A549 (cell line): ENCODE results near the gene XPC.

Experiments
- CBX2 ChIP-seq: fragments of 200-600 bp; sonication (generic); IDR thresholded peaks from 2 replicates; pipeline ENCODE4 v1.6.1; 2016; ENCODE audit warnings: low read depth, mild to moderate bottlenecking, borderline replicate concordance
- CBX8 ChIP-seq: fragments of 200-600 bp; sonication (generic); IDR thresholded peaks from 2 replicates; pipeline ENCODE4 v1.6.1; 2016
- CHD2 ChIP-seq: fragments of 150-350 bp; IDR thresholded peaks from 2 replicates; pipeline ENCODE4 v1.6.1; 2014; ENCODE audit warnings: low read length; ENCODE audit not compliant: partially characterized antibody
- EP300 ChIP-seq, 2 experiments: fragments of >200 bp; sonication (Bioruptor Twin); formaldehyde crosslinking; IDR thresholded peaks; 2 replicates in 1 of 2; 3 replicates in 1 of 2; pipeline ENCODE4 v1.6.1; 2016 to 2017
- MYC ChIP-seq: IDR thresholded peaks from 2 replicates; pipeline ENCODE4 v1.6.1; 2012; ENCODE audit warnings: mild to moderate bottlenecking, inconsistent platforms, low read length, improper control_type of control experiment, borderline replicate concordance
- POLR2A ChIP-seq: IDR thresholded peaks from 2 replicates; pipeline ENCODE4 v1.6.1; 2012; ENCODE audit warnings: mild to moderate bottlenecking, low read length
- SREBF2 ChIP-seq: fragments of 450-650 bp; IDR thresholded peaks from 2 replicates; pipeline ENCODE4 v1.6.1; 2014; ENCODE audit warnings: mild to moderate bottlenecking, moderate library complexity
- ZFP36 ChIP-seq: fragments of 450-650 bp; IDR thresholded peaks from 2 replicates; pipeline ENCODE4 v1.6.1; 2014; ENCODE audit warnings: borderline replicate concordance; ENCODE audit not compliant: partially characterized antibody
- TF ChIP-seq, protein P1 (sequence below): IDR thresholded peaks from 2 replicates; pipeline ENCODE4 v1.6.1; 2012
- TF ChIP-seq, protein P2 (sequence below): fragments of >200 bp; sonication (Bioruptor Twin); formaldehyde crosslinking; IDR thresholded peaks from 3 replicates; pipeline ENCODE4 v1.5.1; 2016
- TF ChIP-seq, protein P3 (sequence below): fragments of 200-600 bp; sonication (generic); IDR thresholded peaks from 2 replicates; pipeline ENCODE4 v1.6.1; 2016; ENCODE audit warnings: antibody characterized with exemption, mild to moderate bottlenecking, moderate library complexity

DNA sequence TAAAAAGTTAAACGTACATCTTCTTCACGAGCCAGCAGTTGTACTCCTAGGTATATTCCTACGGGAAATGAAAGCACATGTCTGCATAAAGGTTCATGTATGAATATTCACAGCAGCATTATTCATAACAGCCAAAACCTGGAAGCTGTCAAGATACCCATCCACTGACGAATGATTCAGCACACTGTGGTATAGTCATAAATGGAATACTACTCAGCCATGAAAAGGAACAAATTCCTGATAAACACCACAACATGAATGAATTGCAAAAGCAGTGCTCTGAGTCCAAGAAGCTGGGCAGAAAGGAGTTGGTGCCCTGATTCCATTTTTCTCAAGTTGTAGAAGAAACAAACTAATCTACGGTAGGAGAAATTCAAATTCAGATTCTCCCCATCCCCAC lies 49.7 kb downstream of the XPC start:
- TF ChIP-seq, protein P1, sequence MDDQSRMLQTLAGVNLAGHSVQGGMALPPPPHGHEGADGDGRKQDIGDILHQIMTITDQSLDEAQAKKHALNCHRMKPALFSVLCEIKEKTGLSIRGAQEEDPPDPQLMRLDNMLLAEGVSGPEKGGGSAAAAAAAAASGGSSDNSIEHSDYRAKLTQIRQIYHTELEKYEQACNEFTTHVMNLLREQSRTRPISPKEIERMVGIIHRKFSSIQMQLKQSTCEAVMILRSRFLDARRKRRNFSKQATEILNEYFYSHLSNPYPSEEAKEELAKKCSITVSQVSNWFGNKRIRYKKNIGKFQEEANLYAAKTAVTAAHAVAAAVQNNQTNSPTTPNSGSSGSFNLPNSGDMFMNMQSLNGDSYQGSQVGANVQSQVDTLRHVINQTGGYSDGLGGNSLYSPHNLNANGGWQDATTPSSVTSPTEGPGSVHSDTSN: no peak
- TF ChIP-seq CHD2: no peak
- TF ChIP-seq, protein P2, sequence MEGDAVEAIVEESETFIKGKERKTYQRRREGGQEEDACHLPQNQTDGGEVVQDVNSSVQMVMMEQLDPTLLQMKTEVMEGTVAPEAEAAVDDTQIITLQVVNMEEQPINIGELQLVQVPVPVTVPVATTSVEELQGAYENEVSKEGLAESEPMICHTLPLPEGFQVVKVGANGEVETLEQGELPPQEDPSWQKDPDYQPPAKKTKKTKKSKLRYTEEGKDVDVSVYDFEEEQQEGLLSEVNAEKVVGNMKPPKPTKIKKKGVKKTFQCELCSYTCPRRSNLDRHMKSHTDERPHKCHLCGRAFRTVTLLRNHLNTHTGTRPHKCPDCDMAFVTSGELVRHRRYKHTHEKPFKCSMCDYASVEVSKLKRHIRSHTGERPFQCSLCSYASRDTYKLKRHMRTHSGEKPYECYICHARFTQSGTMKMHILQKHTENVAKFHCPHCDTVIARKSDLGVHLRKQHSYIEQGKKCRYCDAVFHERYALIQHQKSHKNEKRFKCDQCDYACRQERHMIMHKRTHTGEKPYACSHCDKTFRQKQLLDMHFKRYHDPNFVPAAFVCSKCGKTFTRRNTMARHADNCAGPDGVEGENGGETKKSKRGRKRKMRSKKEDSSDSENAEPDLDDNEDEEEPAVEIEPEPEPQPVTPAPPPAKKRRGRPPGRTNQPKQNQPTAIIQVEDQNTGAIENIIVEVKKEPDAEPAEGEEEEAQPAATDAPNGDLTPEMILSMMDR: no peak
- no peak for TF ChIP-seq POLR2A
- TF ChIP-seq, protein P3, sequence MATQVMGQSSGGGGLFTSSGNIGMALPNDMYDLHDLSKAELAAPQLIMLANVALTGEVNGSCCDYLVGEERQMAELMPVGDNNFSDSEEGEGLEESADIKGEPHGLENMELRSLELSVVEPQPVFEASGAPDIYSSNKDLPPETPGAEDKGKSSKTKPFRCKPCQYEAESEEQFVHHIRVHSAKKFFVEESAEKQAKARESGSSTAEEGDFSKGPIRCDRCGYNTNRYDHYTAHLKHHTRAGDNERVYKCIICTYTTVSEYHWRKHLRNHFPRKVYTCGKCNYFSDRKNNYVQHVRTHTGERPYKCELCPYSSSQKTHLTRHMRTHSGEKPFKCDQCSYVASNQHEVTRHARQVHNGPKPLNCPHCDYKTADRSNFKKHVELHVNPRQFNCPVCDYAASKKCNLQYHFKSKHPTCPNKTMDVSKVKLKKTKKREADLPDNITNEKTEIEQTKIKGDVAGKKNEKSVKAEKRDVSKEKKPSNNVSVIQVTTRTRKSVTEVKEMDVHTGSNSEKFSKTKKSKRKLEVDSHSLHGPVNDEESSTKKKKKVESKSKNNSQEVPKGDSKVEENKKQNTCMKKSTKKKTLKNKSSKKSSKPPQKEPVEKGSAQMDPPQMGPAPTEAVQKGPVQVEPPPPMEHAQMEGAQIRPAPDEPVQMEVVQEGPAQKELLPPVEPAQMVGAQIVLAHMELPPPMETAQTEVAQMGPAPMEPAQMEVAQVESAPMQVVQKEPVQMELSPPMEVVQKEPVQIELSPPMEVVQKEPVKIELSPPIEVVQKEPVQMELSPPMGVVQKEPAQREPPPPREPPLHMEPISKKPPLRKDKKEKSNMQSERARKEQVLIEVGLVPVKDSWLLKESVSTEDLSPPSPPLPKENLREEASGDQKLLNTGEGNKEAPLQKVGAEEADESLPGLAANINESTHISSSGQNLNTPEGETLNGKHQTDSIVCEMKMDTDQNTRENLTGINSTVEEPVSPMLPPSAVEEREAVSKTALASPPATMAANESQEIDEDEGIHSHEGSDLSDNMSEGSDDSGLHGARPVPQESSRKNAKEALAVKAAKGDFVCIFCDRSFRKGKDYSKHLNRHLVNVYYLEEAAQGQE: no peak
- no peak for TF ChIP-seq CBX8
- no peak for TF ChIP-seq EP300 (IDR thresholded peaks at IDR 0.05)
- TF ChIP-seq CBX2: no peak
- TF ChIP-seq MYC: no peak
- TF ChIP-seq SREBF2: no peak
- TF ChIP-seq ZFP36: no peak
